ENCODE results near the gene MAN2B2. TPM values are rescaled to one million over a fixed set of nuclear protein-coding genes. Genes with fewer than 3 reads are reported as not detected.

The MAN2B2 gene
- total RNA-seq, 1 donor from 2014 or later: 18.6 TPM

DNA sequence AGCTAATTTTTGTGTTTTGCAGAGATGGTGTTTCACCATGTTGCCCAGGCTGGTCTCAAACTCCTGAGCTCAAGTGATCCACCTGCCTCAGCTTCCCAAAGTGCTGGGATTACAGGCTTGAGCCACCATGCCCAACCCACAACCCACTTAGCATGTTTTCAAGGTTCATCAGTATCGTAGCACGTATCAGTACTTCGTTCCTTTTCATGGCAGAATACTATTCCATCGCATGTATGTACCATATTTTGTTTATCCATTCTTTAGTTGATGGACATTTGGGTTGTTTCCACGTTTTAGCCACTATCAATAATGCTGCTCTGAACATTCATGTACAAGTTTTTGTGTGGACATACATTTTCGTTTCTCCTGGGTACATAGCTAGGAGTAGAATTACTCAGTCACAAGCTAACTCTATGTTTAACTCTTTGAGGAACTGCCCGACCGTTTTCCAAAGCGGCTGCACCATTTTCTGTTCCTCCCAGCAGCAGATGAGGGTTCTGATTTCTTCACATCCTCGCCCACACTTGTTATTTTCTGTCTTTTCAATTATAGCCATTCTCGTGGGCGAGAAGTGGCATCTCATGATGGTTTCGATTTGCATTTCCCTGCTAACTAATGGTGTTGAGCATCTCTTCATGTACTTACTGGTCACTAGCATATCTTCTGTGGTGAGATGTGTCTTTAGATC is 32.5 kb downstream of the MAN2B2 start:
- intact Hi-C loops (cut with DNase I): no loop called here
- DNase-seq (ENCODE audit: low spot score): no peak

DNA sequence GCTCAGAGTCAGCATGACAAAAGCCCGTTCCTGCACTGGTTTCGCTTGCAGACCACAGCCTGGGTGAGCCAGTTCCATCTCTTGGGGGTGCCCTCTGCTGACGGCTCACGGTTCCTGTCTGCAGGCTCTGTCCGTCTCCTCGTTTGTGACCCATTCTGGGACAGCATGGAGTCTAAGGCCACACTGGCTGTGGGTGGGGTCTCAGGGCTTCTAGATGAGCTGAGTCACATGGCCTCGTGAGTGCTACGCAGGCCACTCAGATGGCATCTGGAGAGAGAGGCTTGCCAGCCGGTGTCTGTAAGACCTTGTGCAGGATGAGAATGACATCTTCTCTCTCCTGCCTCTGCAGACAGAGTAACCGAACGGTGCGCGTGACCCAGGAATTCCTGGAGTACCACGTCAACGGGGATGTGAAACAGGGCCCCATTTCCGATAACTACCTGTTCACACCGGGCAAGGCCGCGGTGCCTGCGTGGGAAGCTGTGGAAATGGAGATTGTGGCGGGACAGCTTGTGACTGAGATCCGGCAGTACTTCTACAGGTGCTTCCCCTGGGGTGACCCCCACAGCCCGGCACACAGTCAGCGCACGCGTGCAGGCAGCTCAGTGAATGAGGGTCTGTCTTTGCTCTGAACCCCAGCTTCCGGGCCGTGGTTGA is 33.9 kb downstream of the MAN2B2 start:
- no peak for DNase-seq (ENCODE audit: low spot score)

GRCh38 chr4:6609415-6610079 is 34.6 kb downstream of the MAN2B2 start:
- intact Hi-C loops (cut with DNase I): no loop called here
- no peak for DNase-seq (ENCODE audit: low spot score)

More for the DNA sequence above, 33.9 kb downstream of the MAN2B2 start:
- intact Hi-C loops (cut with DNase I): no loop called here

GRCh38 chr4:6610856-6611430 is 36.0 kb downstream of the MAN2B2 start:
- no peak for DNase-seq (ENCODE audit: low spot score)
- intact Hi-C loops (cut with DNase I): no loop called here

- no peak for DNase-seq (ENCODE audit: low spot score)
- intact Hi-C loops (cut with DNase I): no loop called here
These were observed 38.1 kb downstream of the MAN2B2 start for GRCh38 chr4:6612961-6613675.

GRCh38 chr4:6613676-6614651 is 39.0 kb downstream of the MAN2B2 start:
- DNase-seq (ENCODE audit: low spot score): no peak
- intact Hi-C loops (cut with DNase I): no loop called here

- intact Hi-C loops (cut with DNase I): no loop called here
These were observed 39.8 kb downstream of the MAN2B2 start for GRCh38 chr4:6614701-6615230.

GRCh38 chr4:6616087-6616995 is 41.4 kb downstream of the MAN2B2 start:
- intact Hi-C loops (cut with DNase I): no loop called here

More at GRCh38 chr4:6614701-6615230, 39.8 kb downstream of the MAN2B2 start:
- DNase-seq (ENCODE audit: low spot score): no peak

GRCh38 chr4:6617246-6617645 is 42.3 kb downstream of the MAN2B2 start:
- intact Hi-C loops (cut with DNase I): no loop called here
- no peak for DNase-seq (ENCODE audit: low spot score)

More at GRCh38 chr4:6616087-6616995, 41.4 kb downstream of the MAN2B2 start:
- no peak for DNase-seq (ENCODE audit: low spot score)

DNA sequence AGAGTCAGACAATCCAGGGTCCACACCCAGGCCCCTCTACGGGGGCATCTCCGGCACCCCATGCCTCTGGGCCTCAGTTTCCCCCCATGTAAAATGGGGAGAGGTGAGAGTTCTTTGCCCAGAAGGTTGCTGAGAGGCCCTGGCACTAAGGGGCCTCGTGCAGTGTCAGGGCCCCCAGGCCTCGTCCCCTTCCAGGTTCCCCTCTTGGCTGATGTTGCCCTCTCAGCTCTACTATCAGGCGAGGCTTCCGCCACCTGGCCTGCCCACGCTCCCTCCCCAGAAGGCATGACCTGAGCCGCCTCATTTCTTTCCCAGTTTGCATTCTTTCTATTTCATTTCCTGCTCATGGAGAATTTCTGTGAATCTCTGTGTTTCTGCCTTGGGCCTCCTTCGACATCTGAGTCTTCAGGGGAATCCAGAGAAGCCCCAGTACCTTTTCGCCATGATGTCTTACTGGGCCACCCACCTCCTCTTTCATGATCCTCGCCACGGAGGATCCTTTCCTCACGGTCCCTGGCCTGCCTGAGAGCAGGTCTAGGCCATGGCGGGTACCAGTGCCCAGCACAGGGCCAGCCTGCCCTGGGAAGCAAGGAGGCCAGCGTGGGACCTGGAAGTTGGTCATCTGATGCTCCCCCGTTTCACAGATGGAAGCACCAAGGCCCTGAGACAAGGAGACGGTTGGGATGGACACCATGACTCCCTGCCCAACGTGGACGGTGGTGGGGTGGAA is 43.6 kb downstream of the MAN2B2 start:
- DNase-seq (ENCODE audit: low spot score): no peak
- intact Hi-C loops (cut with DNase I): no loop called here

GRCh38 chr4:6619116-6619465 is 44.1 kb downstream of the MAN2B2 start:
- DNase-seq (ENCODE audit: low spot score): no peak
- intact Hi-C loops (cut with DNase I): no loop called here

GRCh38 chr4:6619466-6620255 is 44.7 kb downstream of the MAN2B2 start:
- no peak for DNase-seq (ENCODE audit: low spot score)
- intact Hi-C loops (cut with DNase I): no loop called here

GRCh38 chr4:6620296-6620695 is 45.3 kb downstream of the MAN2B2 start:
- no peak for DNase-seq (ENCODE audit: low spot score)
- intact Hi-C loops (cut with DNase I): no loop called here

DNA sequence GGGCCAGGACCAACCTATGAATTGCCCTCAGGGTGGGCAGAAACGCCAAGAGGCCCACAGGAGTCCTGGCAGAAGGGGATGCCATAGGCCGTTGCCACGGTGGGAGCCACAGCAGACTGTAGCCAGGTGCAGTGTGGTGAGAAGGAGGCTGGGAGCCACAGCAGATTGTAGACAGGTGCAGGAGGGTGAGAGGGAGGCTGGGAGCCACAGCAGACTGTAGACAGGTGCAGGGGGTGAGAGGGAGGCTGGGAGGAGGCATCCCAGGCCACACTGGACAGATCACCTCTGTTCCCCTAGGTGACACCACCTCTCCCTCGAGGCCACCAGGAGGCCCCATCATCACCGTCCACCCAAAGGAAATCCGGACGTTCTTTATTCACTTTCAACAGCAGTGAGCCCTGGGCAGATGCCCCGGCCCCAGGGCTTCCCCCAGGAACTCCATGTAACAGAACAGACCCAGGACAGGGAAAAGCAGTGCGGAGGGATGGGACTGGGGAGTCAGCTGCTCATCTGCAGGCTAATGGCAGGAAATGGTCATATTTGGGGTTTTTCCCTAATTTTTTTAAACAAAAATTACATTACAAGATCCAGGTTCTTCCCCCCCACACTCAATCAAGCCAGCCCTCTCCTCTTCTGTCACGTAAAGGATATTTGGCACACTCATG is 46.0 kb downstream of the MAN2B2 start:
- no peak for DNase-seq (ENCODE audit: low spot score)
- intact Hi-C loops (cut with DNase I): no loop called here

DNA sequence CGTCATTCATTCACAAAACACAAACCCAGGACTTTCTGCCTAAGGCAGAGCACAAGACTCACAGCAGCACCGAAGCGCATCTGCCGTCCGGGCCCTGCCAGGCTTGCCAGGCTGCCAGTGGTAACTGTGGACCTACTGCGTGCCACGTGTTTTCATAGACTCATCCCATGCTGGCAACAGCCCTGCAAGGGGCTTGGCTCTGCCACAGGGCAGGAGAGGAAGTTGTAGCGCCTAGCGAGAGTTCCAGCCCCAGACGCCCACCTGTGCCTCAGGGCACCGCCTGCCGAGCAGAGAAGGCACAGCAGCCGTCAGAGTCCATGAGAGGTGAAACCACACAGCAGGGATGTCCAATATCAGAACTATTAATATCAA is 46.6 kb downstream of the MAN2B2 start:
- intact Hi-C loops (cut with DNase I): no loop called here
- no peak for DNase-seq (ENCODE audit: low spot score)

- no peak for DNase-seq (ENCODE audit: low spot score)
- intact Hi-C loops (cut with DNase I): no loop called here
These were observed 47.8 kb downstream of the MAN2B2 start for GRCh38 chr4:6622744-6623143.

Measured in cardiac septum (tissue), 1 donor.